HL-60 (cell line): ENCODE measurements around the gene CLDN9.

Experiments
- DNase-seq, 2 experiments: peaks; one replicate each; pipeline ENCODE4 v3.0.0-alpha.2; 2010 to 2020; ENCODE audit warnings: low read depth in 1 of 2, low spot score in 1 of 2
- H3K27ac ChIP-seq: fragments of 250-450 bp; sonication (Bioruptor Pico); replicated peaks from 2 replicates; pipeline ENCODE4 v1.5.1; 2020; ENCODE audit warnings: mild to moderate bottlenecking, moderate library complexity
- H3K27me3 ChIP-seq: fragments of 250-450 bp; sonication (Bioruptor Pico); 2 replicates; pipeline ENCODE4 v1.5.1; 2021; ENCODE audit warnings: mild to moderate bottlenecking, moderate library complexity; ENCODE audit not compliant: insufficient read depth, poor library complexity, severe bottlenecking
- H3K4me3 ChIP-seq: replicated peaks from 2 replicates; pipeline ENCODE4 v1.5.1; 2011; ENCODE audit warnings: mild to moderate bottlenecking, control low read depth, low read length; ENCODE audit not compliant: insufficient read depth
- CTCF ChIP-seq: IDR thresholded peaks from one replicate; pipeline ENCODE4 v1.5.1; 2011; ENCODE audit warnings: low read length, control low read depth, inconsistent platforms; ENCODE audit not compliant: insufficient read depth
- GABPA ChIP-seq: IDR thresholded peaks from 2 replicates; pipeline ENCODE4 v1.6.1; 2012; ENCODE audit warnings: low read depth
- POLR2AphosphoS5 ChIP-seq: IDR thresholded peaks from 2 replicates; pipeline ENCODE4 v1.6.1; 2012; ENCODE audit warnings: low read depth
- REST ChIP-seq: IDR thresholded peaks from 2 replicates; pipeline ENCODE4 v1.6.1; 2012; ENCODE audit warnings: low read depth; ENCODE audit not compliant: insufficient replicate concordance
- SPI1 ChIP-seq: IDR thresholded peaks from 2 replicates; pipeline ENCODE4 v1.6.1; 2012; ENCODE audit warnings: low read depth, mild to moderate bottlenecking, borderline replicate concordance

The CLDN9 gene

DNA sequence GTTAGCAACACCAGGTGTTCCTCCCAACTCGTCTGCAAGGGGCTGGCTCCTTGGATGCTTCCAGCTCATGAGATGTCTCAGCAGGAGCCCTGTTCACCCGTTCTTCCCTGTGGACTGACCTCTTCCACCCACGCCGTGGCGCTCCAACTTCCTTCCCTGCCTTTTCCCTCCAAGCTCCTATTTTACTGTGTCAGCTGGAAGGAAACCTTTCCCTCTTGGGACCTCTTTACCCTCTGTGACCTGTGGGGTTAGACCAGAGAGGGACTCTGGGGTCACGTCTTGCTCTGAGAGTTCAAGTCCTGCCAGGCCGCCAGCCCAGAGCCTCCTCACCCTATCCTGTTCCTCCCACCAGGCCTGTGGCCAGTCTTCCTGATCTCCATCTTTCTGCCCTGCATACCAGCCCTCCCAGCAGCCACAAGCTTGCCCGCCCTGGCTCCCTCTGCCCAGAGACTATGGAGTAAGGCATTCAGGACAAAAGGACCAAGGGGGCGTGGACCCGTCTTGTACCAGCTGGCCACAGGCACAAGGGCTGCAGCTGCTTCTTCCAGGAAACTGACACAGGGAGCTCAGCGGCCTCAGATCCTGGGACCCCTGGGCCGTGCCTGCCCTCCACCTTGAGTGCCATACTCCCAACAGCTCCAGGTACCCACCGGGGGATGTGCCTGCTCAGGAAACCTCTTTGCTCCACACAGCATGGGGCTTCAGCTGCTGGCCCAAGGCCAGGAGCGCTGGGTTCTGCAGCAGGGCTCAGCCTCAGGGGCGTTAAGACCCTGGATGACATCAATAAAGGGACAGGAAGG, 40.5 kb upstream of the CLDN9 start:
- Histone ChIP-seq H3K4me3 (no peak overlapping the region), H3K27ac (no peak overlapping the region), H3K27me3 (no peaks in the 10 kb centered on the region)
- no peak for DNase-seq
- TF ChIP-seq CTCF: no peak
- TF ChIP-seq SPI1: no peak
- TF ChIP-seq POLR2AphosphoS5: peak; percentile 39; the same call in 1 of the 2 replicates

- H3K27me3 ChIP-seq: no peaks in the 10 kb centered on the region
- DNase-seq: no peak
- no peak overlapping the region for H3K4me3 ChIP-seq
- H3K27ac ChIP-seq: no peak overlapping the region
- TF ChIP-seq SPI1 (no peak), CTCF (no peak), POLR2AphosphoS5 (peak; percentile 68; the same call in 1 of the 2 replicates)
These were observed 39.6 kb upstream of the CLDN9 start for GRCh38 chr16:2973093-2973492.

DNA sequence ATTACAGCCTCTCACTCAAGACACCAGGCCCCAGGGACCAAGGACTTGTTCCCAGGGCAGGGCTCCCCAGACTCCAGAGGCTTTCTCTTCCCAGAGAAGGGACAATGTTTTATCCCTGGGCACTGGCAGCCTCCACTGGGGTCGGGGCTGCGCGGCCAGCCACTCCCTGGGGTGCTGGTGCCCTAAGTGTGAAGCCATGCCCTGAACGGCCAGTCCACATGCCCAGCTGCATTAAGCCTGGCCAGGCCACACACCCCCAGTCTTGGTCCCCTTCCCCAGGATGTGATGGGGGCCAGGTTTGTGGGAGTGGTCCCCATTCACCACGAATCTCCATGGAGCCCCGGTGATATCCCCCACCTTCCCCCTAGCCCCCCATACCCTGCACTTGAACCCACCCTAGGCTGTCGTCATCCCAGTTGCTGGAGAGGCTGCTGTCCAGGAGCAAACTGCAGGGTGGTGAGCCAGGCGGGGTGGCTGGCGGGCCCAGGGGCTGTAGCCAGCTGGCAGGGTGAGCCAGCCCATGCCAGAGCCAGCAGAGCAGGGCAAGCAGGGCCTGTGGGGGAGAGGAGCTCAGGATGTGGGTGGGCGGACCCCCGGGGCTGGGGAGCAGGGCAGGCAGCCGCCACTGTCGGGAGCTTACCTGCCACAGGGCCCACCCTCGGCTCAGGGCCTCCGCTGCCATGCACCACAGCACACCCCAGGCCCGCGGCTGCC, 39.0 kb upstream of the CLDN9 start:
- TF ChIP-seq CTCF: no peak
- no peak for TF ChIP-seq SPI1
- no peak for TF ChIP-seq REST
- no peak for TF ChIP-seq GABPA
- TF ChIP-seq POLR2AphosphoS5: no peak
- no peak for DNase-seq
- Histone ChIP-seq H3K4me3 (no peak overlapping the region), H3K27me3 (no peaks in the 10 kb centered on the region), H3K27ac (no peak overlapping the region)

DNA sequence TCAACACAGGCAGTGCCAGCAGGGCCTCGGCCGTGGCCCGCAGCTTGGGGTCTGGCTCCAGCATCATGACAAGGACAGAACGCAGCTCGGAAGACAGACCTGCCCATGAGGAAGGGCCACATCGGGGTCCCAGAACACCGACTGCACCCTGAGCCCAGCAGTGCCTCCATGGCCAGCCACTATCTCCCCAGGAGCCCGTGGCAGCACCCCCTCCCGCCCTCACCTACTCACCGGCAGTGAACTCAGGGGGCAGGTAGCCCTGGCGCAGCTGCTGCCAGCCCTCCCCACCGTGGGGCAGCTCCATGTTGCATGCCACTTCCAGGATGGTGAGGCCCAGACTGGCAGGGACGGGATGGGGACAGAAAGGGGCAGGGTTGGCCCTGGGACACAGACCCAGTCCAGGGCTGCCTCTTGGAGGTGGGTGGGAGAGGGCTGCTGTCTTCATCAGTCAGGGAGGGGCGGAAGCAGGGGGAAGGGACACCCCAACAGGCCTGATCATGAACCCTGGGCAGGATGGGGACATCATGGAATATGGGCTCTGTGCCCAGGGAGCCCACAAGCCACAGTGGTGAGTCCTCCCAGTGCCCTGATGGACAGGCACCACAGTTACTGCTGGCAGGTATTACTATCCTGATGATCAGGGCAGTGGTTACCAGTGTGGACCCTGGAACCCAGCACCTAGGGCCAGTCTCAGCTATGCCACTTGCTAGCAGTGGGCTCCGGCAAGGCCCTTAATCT, 38.2 kb upstream of the CLDN9 start:
- H3K27ac ChIP-seq: no peak overlapping the region

More for the DNA sequence above, 38.2 kb upstream of the CLDN9 start:
- DNase-seq: no peak
- Histone ChIP-seq H3K4me3 (no peak overlapping the region), H3K27me3 (no peaks in the 10 kb centered on the region)
- TF ChIP-seq GABPA (no peak), POLR2AphosphoS5 (peak; percentile 66)
